NOMO-1 treated with DMSO at 0.1 percent for 48 hours (cell line): ENCODE data around the gene PIPOX.

Experiments
- DNase-seq: peaks from one replicate; lab custom pipeline; 2025; ENCODE audit not compliant: unreplicated experiment; lab: John Stamatoyannopoulos, UW

PIPOX gene

GRCh38 chr17:29094101-29094708, 51.3 kb downstream of the PIPOX start:
- DNase-seq: no peak

- no peak for DNase-seq
Measured at GRCh38 chr17:29095439-29095838, 52.5 kb downstream of the PIPOX start.

GRCh38 chr17:29096094-29096493, 53.2 kb downstream of the PIPOX start:
- no peak for DNase-seq

GRCh38 chr17:29099527-29099926, 56.6 kb downstream of the PIPOX start:
- no peak for DNase-seq

- no peak for DNase-seq
Measured at GRCh38 chr17:29100296-29100695, 57.4 kb downstream of the PIPOX start.

- DNase-seq: no peak
Measured at GRCh38 chr17:29102046-29102445, 59.1 kb downstream of the PIPOX start.

- no peak for DNase-seq
Measured at GRCh38 chr17:29102741-29103181, 59.8 kb downstream of the PIPOX start.

- DNase-seq: no peak
Measured at GRCh38 chr17:29103341-29103740, 60.4 kb downstream of the PIPOX start.
